ENCODE data around the gene PPIF. TPM values are rescaled to one million over a fixed set of nuclear protein-coding genes. Genes with fewer than 3 reads are reported as not detected.
"Not testable (repeated sequence)": the region's sequence is repeated elsewhere in the genome, so short reads cannot be mapped to it uniquely, and the experiment has no call there.

The PPIF gene
- total RNA-seq, 1 donor from 2014 or later: 21.9 TPM

DNA sequence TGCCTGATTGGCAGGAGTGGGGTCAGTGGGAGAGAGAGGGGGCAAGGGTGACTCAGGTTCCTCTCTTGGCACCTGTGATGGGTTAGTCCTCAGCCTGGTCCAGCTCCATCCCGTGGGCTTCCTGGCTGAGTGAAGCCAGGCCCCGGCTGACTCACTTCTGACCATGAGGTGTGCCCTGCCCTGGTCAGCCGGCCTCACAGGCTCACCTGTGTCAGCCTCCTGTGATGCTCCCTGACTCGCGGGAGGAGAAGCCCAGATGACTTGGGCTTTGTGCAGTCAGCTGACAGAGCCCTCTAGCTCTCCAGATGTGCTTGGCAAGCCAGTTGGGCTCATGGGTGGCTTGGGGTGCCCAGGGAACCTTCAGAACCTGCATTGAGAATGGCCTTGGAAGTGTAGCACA lies 16.0 kb upstream of the PPIF start:
- peaks cover 1% of the 10 kb centered on the region for H3K36me3 Mint-ChIP-seq (ENCODE audit: low read depth, unreplicated experiment)
- peaks cover 14% of the 10 kb centered on the region for H3K4me1 Mint-ChIP-seq (ENCODE audit: unreplicated experiment)
- H3K27ac Mint-ChIP-seq (ENCODE audit: unreplicated experiment): no peak overlapping the region
- no peaks in the 10 kb centered on the region for H3K9me3 Mint-ChIP-seq (ENCODE audit: unreplicated experiment)
- peaks cover 2% of the 10 kb centered on the region for H3K27me3 Mint-ChIP-seq (ENCODE audit: unreplicated experiment)
- TF ChIP-seq, protein P1, sequence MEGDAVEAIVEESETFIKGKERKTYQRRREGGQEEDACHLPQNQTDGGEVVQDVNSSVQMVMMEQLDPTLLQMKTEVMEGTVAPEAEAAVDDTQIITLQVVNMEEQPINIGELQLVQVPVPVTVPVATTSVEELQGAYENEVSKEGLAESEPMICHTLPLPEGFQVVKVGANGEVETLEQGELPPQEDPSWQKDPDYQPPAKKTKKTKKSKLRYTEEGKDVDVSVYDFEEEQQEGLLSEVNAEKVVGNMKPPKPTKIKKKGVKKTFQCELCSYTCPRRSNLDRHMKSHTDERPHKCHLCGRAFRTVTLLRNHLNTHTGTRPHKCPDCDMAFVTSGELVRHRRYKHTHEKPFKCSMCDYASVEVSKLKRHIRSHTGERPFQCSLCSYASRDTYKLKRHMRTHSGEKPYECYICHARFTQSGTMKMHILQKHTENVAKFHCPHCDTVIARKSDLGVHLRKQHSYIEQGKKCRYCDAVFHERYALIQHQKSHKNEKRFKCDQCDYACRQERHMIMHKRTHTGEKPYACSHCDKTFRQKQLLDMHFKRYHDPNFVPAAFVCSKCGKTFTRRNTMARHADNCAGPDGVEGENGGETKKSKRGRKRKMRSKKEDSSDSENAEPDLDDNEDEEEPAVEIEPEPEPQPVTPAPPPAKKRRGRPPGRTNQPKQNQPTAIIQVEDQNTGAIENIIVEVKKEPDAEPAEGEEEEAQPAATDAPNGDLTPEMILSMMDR (IDR thresholded peaks at IDR 0.05; ENCODE audit: unreplicated experiment): no peak
- H3K4me3 Mint-ChIP-seq (ENCODE audit: unreplicated experiment): no peak overlapping the region
- DNase-seq (ENCODE audit: low spot score): no peak

DNA sequence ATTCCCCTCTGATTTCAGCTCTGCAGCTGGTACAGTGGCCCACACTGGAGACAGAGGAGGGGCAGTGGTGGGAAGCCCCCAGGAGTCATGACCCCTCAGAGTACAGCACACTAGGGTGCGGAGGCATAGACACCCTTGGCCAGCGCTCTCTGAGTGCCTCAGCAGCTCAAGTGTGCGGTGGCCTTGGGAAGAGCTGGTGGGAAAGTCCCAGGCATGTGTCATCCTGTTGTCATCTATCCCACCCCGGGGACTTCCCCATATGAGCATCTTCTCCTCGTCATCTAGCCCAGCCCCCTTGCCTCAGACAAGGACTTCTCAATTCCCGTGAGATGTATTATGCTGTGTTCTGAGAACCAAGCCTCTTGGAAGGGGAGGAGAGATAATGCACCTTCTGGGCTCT lies 15.6 kb upstream of the PPIF start:
- peaks cover 14% of the 10 kb centered on the region for H3K4me1 Mint-ChIP-seq (ENCODE audit: unreplicated experiment)
- no peaks in the 10 kb centered on the region for H3K9me3 Mint-ChIP-seq (ENCODE audit: unreplicated experiment)
- TF ChIP-seq, protein P1 (IDR thresholded peaks at IDR 0.05; ENCODE audit: unreplicated experiment): no peak
- H3K4me3 Mint-ChIP-seq (ENCODE audit: unreplicated experiment): no peak overlapping the region
- no peak for DNase-seq (ENCODE audit: low spot score)
- peaks cover 4% of the 10 kb centered on the region for H3K27me3 Mint-ChIP-seq (ENCODE audit: unreplicated experiment)
- no peak overlapping the region for H3K27ac Mint-ChIP-seq (ENCODE audit: unreplicated experiment)
- peaks cover 4% of the 10 kb centered on the region for H3K36me3 Mint-ChIP-seq (ENCODE audit: low read depth, unreplicated experiment)

- DNase-seq (ENCODE audit: low spot score); H3K27me3 Mint-ChIP-seq (ENCODE audit: unreplicated experiment); H3K4me3 Mint-ChIP-seq (ENCODE audit: unreplicated experiment); H3K9me3 Mint-ChIP-seq (ENCODE audit: unreplicated experiment); H3K36me3 Mint-ChIP-seq (ENCODE audit: low read depth, unreplicated experiment); H3K27ac Mint-ChIP-seq (ENCODE audit: unreplicated experiment): not testable (repeated sequence)
- peaks cover 14% of the 10 kb centered on the region for H3K4me1 Mint-ChIP-seq (ENCODE audit: unreplicated experiment)
Measured at GRCh38 chr10:79332610-79333315, 14.5 kb upstream of the PPIF start.

DNA sequence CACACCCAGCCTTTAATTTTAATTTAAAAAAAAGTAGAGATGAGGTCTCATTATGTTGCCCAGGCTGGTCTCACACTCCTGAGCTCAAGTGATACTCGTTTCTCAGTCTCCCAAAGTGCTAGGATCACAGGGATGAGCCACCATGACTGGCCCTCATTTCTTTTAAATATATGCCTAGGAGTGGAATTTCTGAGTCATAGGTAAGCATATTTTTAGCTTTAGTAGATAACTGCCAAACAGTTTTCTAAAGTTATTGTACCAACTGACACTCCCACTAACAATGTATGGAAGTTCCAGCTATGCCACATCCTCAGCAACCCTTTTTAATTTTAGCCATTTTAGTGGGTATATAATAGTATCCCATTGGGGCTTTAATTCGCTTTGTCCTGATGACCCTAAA lies 13.8 kb upstream of the PPIF start:
- peaks cover 4% of the 10 kb centered on the region for H3K27me3 Mint-ChIP-seq (ENCODE audit: unreplicated experiment)
- DNase-seq (ENCODE audit: low spot score): no peak
- TF ChIP-seq, protein P1 (IDR thresholded peaks at IDR 0.05; ENCODE audit: unreplicated experiment): no peak
- H3K4me1 Mint-ChIP-seq (ENCODE audit: unreplicated experiment): peaks cover 14% of the 10 kb centered on the region
- no peak overlapping the region for H3K4me3 Mint-ChIP-seq (ENCODE audit: unreplicated experiment)
- no peaks in the 10 kb centered on the region for H3K9me3 Mint-ChIP-seq (ENCODE audit: unreplicated experiment)
- H3K36me3 Mint-ChIP-seq (ENCODE audit: low read depth, unreplicated experiment): peaks cover 7% of the 10 kb centered on the region
- no peak overlapping the region for H3K27ac Mint-ChIP-seq (ENCODE audit: unreplicated experiment)

GRCh38 chr10:79334573-79334972 lies 12.7 kb upstream of the PPIF start:
- peaks cover 7% of the 10 kb centered on the region for H3K36me3 Mint-ChIP-seq (ENCODE audit: low read depth, unreplicated experiment)
- TF ChIP-seq, protein P1 (IDR thresholded peaks at IDR 0.05; ENCODE audit: unreplicated experiment): no peak
- no peaks in the 10 kb centered on the region for H3K9me3 Mint-ChIP-seq (ENCODE audit: unreplicated experiment)
- no peak overlapping the region for H3K27ac Mint-ChIP-seq (ENCODE audit: unreplicated experiment)
- no peak for DNase-seq (ENCODE audit: low spot score)
- H3K4me3 Mint-ChIP-seq (ENCODE audit: unreplicated experiment): no peak overlapping the region
- H3K27me3 Mint-ChIP-seq (ENCODE audit: unreplicated experiment): peaks cover 6% of the 10 kb centered on the region
- H3K4me1 Mint-ChIP-seq (ENCODE audit: unreplicated experiment): peaks cover 9% of the 10 kb centered on the region
